Measurements from ENCODE around the gene TOR1AIP2. TPM values are rescaled to one million over a fixed set of nuclear protein-coding genes. Genes with fewer than 3 reads are reported as not detected.

The TOR1AIP2 gene
- total RNA-seq, result 76.5 TPM

GRCh38 chr1:179877586-179878265 lies at the start of gene TOR1AIP2:
Gene TOR1AIP2 (minus strand): TSS chr1:179877803. CDS start chr1:179852665, 25,138 bp downstream.

GRCh38 chr1:179882253-179883039 lies 4.8 kb upstream of the TOR1AIP2 start, which contains the start of gene TOR1AIP1:
Gene TOR1AIP1 (plus strand): TSS chr1:179882285. CDS start chr1:179882503, 218 bp downstream.

Other genes starting within 250 kb of the TOR1AIP2 start
- 1.3 TPM for gene FAM163A, start 134.5 kb downstream of the TOR1AIP2 start, total RNA-seq
- 95.2 TPM for gene TOR1AIP1, start 4.5 kb upstream of the TOR1AIP2 start, total RNA-seq
- gene CEP350, start 77.0 kb upstream of the TOR1AIP2 start, total RNA-seq, result 105 TPM

Measured in camera-type eye (tissue), 1 donor.